Subcutaneous abdominal adipose tissue (tissue), 5 donors: ENCODE measurements around the gene ANKRD42.
"Not testable (repeated sequence)": the region's sequence is repeated elsewhere in the genome, so short reads cannot be mapped to it uniquely, and the experiment has no call there.

Source experiments
- H3K27ac ChIP-seq: one replicate; pipeline ENCODE4 v1.7.0; 2013; ENCODE audit warnings: low read depth, mild to moderate bottlenecking, inconsistent platforms, low read length, moderate library complexity
- H3K27me3 ChIP-seq, 5 donors: one replicate each; pipeline ENCODE4 v1.7.0; 2013; ENCODE audit warnings: low read length in 5 of 5, inconsistent platforms in 1 of 5; ENCODE audit not compliant: control insufficient read depth in 5 of 5, insufficient read depth in 4 of 5
- H3K36me3 ChIP-seq, 5 donors: one replicate each; pipeline ENCODE4 v1.7.0; 2013; ENCODE audit warnings: low read length in 5 of 5; ENCODE audit not compliant: control insufficient read depth in 5 of 5, insufficient read depth in 5 of 5
- H3K4me1 ChIP-seq, 5 donors: one replicate each; pipeline ENCODE4 v1.7.0; 2013; ENCODE audit warnings: low read length in 5 of 5, mild to moderate bottlenecking in 3 of 5, moderate library complexity in 1 of 5; ENCODE audit not compliant: control insufficient read depth in 5 of 5, insufficient read depth in 5 of 5
- H3K4me3 ChIP-seq, 5 donors: one replicate each; pipeline ENCODE4 v1.7.0; 2013; ENCODE audit warnings: low read length in 5 of 5, low read depth in 1 of 5
- H3K9ac ChIP-seq, 5 donors: one replicate each; pipeline ENCODE4 v1.7.0; 2013; ENCODE audit warnings: low read length in 5 of 5, mild to moderate bottlenecking in 4 of 5, moderate library complexity in 3 of 5
- H3K9me3 ChIP-seq, 5 donors: one replicate each; pipeline ENCODE4 v1.7.0; 2013; ENCODE audit warnings: low read length in 5 of 5; ENCODE audit not compliant: control insufficient read depth in 5 of 5
- donor health status: healthy.
- donor health status: healthy.
- donor health status: healthy.
- donor health status: healthy.
- donor health status: healthy.

The ANKRD42 gene

DNA sequence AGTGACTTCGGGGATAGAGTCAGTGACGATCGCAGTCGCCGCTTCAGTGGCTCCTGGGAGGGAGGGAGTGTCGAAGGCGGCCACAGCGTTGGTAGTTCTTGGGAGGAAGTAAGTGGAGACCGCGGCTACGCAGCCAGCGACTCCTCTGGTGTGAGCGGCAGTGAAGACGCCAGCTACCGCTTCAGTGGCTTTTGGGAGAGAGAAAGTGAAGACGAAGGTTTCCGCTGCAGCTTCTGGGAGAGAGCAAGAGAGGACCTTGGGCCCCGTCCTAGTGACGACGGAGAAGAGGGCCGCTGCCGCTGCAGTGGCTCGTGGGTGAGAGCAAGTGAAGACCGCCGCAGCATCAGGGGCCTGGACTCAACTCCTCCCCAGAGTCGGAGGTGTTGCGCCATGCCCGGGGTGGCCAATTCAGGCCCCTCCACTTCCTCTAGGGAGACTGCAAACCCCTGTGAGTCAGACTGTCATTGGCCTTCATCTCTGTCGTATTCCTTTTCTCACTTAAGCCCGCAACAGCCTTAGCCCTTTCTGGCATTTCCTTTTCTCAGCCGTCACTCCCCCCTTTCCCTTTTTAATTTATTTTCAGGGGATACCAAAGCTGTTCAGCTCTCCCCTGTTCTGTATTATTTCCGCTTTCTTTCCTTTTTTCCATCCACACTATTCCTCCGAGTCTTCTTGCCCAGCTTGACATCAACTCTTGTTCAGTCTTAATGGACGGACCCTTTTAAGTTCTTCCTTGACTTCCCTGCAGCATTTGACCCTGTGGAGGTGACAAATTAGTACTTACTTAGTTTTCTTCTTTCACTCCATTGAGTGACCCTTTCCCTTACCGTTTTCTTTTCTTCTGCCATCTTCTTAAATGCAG is 1.0 kb downstream of the ANKRD42 start:
- Histone ChIP-seq H3K27ac (peak overlapping the region; percentile 97), H3K36me3 (peaks cover 6 to 29% (median 16%) of the 10 kb centered on the region in 5 donors), H3K9ac (peak overlapping the region; percentile 85 to 97 (median 90)), H3K4me1 (peaks cover 7 to 34% (median 20%) of the 10 kb centered on the region in 5 donors), H3K4me3 (peak overlapping the region; percentile 86 to 99 (median 93)), H3K27me3 (no peaks in the 10 kb centered on the region), H3K9me3 (no peaks in the 10 kb centered on the region)

DNA sequence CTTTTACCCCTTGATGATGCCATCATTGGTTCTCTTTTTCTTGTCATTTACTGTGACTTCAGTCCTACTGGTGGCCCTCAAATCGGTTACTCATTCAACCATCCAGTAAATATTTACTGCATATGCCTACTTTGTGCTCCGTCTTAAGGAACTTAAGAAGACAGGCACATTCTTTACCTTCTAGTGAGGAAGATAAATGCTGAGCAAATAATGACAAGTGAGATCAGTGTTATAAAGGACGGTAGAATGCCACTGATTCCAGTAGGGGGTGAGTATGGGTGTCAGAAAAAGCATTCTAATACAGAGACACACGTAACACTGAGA is 1.6 kb downstream of the ANKRD42 start:
- peak overlapping the region; percentile 86 to 99 (median 93) for H3K4me3 ChIP-seq
- peaks cover 7 to 34% (median 20%) of the 10 kb centered on the region in 5 donors for H3K4me1 ChIP-seq
- peak overlapping the region; percentile 97 for H3K27ac ChIP-seq
- peaks cover 8 to 29% (median 12%) of the 10 kb centered on the region in 5 donors for H3K36me3 ChIP-seq
- H3K9me3 ChIP-seq: no peaks in the 10 kb centered on the region
- H3K27me3 ChIP-seq: no peaks in the 10 kb centered on the region
- H3K9ac ChIP-seq: peak overlapping the region in 4 of 5 donors; percentile 85 to 97 (median 89)

DNA sequence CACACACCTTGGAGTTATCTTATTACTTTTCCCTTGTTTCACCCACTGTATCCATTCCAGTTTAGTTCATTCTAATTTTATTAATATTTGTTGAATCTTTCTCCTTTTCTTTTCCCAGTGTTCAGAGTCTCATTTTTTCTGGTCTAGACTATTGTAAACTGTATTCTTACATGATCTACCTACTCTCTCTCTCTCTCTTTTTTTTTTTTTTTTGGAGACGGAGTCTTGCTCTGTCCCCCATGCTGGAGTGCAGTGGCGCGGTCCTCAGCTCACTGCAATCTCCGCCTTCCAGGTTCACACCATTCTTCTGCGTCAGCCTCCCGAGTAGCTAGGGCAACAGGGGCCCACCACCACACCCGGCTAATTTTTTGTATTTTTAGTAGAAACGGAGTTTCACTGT is 2.1 kb downstream of the ANKRD42 start:
- Histone ChIP-seq H3K36me3 (peaks cover 3 to 24% (median 14%) of the 10 kb centered on the region in 5 donors), H3K27ac (peak overlapping the region; percentile 97), H3K4me3 (no peak overlapping the region), H3K27me3 (no peaks in the 10 kb centered on the region), H3K4me1 (peaks cover 7 to 34% (median 20%) of the 10 kb centered on the region in 5 donors), H3K9ac (peak overlapping the region in 1 of 5 donors; percentile 87), H3K9me3 (no peaks in the 10 kb centered on the region)

DNA sequence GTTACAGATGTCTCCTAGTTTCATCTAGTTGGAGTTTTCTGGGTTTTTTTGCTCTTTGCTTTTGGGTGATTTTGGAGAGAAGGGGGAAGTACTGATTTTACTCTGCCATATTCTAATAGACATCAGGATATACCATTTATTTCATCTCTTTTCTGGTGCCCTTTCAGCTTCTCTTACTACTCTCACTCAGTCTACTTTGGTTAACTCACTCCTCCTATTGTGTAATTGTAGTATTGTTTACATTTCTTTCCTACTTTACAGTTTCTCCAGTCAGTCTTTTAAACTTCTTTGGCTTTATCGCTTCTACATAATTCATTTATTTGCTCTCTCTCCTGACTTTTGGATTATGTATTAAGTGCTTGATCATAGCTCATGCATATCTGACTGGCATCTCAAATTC is 6.5 kb downstream of the ANKRD42 start:
- peaks cover 0 to 7% (median 5%) of the 10 kb centered on the region in 5 donors for H3K4me1 ChIP-seq
- H3K27me3 ChIP-seq: no peaks in the 10 kb centered on the region
- no peak overlapping the region for H3K4me3 ChIP-seq
- no peak overlapping the region for H3K9ac ChIP-seq
- H3K36me3 ChIP-seq: peaks cover 0 to 14% (median 10%) of the 10 kb centered on the region in 5 donors
- no peaks in the 10 kb centered on the region for H3K9me3 ChIP-seq
- no peak overlapping the region for H3K27ac ChIP-seq

DNA sequence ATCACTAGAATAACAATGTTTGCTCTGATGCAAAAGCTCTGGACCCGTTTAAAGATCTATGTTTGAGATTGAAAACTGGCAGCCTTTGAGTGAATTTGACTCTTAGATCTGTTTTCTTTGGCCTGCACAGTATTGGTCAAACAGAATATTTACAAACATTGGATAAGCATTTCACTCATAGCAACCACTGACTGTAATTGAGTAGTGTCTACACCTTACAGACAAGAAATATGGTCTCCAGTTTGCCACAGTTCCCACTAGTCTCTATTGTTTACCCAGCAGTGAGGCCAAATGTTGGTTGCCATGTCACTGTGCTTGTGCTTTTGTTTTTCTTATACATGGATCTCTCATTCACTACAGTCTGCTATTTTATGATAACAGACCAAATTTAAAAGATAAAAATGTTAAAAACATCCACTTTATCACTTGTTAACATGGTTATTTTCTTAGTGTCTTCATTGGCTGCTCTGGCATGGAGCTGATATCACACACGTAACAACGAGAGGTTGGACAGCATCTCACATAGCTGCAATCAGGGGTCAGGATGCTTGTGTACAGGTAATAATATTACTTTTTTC is 12.2 kb downstream of the ANKRD42 start:
- no peak overlapping the region for H3K9ac ChIP-seq
- no peaks in the 10 kb centered on the region for H3K4me1 ChIP-seq
- H3K27ac ChIP-seq: no peak overlapping the region
- H3K27me3 ChIP-seq: no peaks in the 10 kb centered on the region
- no peaks in the 10 kb centered on the region for H3K9me3 ChIP-seq
- H3K4me3 ChIP-seq: no peak overlapping the region
- peaks cover 0 to 17% (median 6%) of the 10 kb centered on the region in 5 donors for H3K36me3 ChIP-seq

DNA sequence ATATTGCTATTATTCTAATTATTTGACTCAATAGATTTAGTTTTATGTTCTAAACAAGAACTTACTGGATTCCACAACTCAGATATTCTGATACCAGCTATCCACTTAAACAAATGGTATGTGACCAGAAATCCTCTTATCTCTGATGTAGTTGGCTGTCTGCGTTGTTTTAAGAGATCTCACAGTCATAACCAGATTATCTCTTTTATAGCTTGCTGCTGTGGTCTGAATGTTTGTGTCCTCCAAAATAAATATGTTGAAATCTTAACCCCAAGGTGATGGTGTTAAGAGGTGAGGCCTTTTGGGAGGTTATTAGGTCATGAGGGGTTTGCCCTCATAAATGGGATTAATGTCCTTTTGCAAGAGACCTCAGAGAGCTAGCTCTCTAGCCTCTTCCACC is 12.7 kb downstream of the ANKRD42 start:
- no peak overlapping the region for H3K9ac ChIP-seq
- H3K4me1 ChIP-seq: no peaks in the 10 kb centered on the region
- H3K9me3 ChIP-seq: no peaks in the 10 kb centered on the region
- H3K4me3 ChIP-seq: no peak overlapping the region
- no peak overlapping the region for H3K27ac ChIP-seq
- H3K36me3 ChIP-seq: peaks cover 2 to 21% (median 10%) of the 10 kb centered on the region in 5 donors
- no peaks in the 10 kb centered on the region for H3K27me3 ChIP-seq

DNA sequence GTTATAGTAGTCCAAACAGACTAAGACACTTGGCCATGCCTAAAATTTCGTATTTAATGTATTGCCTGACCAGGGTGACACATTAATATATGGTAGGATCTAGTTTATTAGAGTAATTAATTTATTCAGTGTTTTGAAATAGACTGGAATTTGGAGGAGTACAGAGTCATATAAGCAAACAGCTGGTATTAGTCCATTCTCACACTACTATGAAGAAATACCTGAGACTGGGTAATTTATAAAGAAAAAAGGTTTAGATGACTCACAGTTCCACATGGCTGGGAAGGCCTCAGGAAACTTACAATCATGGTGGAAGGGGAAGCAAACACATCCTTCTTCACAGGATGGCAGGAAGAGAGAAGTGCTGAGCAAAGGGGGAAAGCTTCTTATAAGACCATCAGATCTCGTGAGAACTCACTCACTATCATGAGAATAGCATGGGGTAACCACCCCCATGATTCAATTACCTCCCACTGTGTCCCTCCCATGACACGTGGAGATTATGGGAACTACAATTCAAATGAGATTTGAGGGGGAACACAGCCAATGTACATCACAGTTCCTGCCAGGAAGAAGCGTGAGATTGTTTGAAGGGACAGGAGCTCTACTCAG is 13.4 kb downstream of the ANKRD42 start:
- H3K27me3 ChIP-seq, H3K9ac ChIP-seq, H3K9me3 ChIP-seq, H3K4me3 ChIP-seq, H3K4me1 ChIP-seq, H3K27ac ChIP-seq: not testable (repeated sequence)
- peaks cover 2 to 22% (median 14%) of the 10 kb centered on the region in 5 donors for H3K36me3 ChIP-seq

DNA sequence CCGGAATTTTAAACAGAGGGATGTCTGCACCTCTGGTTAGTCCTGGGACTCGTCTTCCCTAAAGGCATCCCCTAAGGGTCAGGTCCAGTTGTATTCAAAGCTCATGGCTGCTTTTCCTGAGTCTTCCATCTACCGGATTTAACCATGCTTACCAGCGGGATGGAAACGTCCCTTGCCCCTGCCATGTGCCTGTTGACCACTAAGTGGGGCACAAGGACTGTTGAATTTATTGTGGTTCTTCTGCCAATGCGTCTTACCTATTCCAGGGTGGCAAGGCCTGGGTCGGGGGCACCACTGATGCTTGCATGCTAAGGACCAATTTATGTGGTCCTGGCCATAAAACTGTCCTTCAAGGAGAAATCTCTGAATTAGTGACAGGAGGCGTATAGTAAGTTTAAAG is 25.6 kb downstream of the ANKRD42 start:
- no peak overlapping the region for H3K27ac ChIP-seq
- H3K4me1 ChIP-seq: no peaks in the 10 kb centered on the region
- no peaks in the 10 kb centered on the region for H3K9me3 ChIP-seq
- no peak overlapping the region for H3K4me3 ChIP-seq
- H3K27me3 ChIP-seq: no peaks in the 10 kb centered on the region
- H3K36me3 ChIP-seq: peaks cover 0 to 2% (median under 1%) of the 10 kb centered on the region in 5 donors
- H3K9ac ChIP-seq: no peak overlapping the region

DNA sequence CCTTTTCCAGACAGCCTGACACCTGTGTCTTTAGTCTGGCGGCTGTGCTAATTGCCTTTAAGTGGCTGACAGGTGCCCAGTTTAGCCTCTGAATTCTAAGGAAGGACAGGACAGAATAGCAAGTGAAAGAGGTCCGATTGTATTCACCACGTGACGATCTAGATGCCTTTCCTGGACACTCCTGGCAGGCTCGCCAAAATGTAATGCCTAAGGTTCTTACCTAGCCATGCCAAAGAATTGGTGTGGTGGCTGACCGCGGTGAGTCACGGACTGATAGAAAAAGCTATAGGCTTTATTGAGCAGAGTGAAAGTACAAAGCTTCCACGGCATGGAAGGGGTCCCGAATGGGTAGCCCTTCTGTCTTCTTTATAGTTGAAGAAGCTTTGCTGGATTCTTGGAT is 26.7 kb downstream of the ANKRD42 start:
- no peaks in the 10 kb centered on the region for H3K36me3 ChIP-seq
- no peak overlapping the region for H3K27ac ChIP-seq
- H3K9me3 ChIP-seq: no peaks in the 10 kb centered on the region
- no peaks in the 10 kb centered on the region for H3K4me1 ChIP-seq
- H3K4me3 ChIP-seq: no peak overlapping the region
- H3K9ac ChIP-seq: no peak overlapping the region
- H3K27me3 ChIP-seq: no peaks in the 10 kb centered on the region

DNA sequence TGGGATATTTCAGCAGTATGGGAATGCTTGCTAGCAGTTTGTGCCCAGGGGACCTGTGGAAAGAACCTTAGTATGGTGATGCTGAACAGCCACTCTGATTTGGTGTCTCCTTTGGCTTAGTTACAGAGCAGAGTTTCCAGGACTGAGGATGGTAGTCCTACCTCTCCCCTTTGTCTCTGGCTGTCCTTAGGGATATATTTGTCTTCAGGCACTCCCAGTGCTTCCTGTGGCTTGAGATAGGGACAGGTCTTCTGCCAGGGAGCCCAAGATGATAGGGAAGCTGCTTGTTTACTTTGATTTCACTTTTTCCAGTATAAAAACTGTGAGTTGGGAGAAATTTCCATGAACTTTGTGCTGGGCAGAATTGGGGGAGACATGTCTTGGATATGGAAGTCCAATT is 28.2 kb downstream of the ANKRD42 start:
- no peak overlapping the region for H3K27ac ChIP-seq
- H3K4me3 ChIP-seq: no peak overlapping the region
- no peaks in the 10 kb centered on the region for H3K9me3 ChIP-seq
- H3K4me1 ChIP-seq: no peaks in the 10 kb centered on the region
- H3K9ac ChIP-seq: no peak overlapping the region
- H3K36me3 ChIP-seq: no peaks in the 10 kb centered on the region
- H3K27me3 ChIP-seq: no peaks in the 10 kb centered on the region
